ENCODE results near the gene MRPS18C.
"Not testable (repeated sequence)": the region's sequence is repeated elsewhere in the genome, so short reads cannot be mapped to it uniquely, and the experiment has no call there.

The MRPS18C gene

DNA sequence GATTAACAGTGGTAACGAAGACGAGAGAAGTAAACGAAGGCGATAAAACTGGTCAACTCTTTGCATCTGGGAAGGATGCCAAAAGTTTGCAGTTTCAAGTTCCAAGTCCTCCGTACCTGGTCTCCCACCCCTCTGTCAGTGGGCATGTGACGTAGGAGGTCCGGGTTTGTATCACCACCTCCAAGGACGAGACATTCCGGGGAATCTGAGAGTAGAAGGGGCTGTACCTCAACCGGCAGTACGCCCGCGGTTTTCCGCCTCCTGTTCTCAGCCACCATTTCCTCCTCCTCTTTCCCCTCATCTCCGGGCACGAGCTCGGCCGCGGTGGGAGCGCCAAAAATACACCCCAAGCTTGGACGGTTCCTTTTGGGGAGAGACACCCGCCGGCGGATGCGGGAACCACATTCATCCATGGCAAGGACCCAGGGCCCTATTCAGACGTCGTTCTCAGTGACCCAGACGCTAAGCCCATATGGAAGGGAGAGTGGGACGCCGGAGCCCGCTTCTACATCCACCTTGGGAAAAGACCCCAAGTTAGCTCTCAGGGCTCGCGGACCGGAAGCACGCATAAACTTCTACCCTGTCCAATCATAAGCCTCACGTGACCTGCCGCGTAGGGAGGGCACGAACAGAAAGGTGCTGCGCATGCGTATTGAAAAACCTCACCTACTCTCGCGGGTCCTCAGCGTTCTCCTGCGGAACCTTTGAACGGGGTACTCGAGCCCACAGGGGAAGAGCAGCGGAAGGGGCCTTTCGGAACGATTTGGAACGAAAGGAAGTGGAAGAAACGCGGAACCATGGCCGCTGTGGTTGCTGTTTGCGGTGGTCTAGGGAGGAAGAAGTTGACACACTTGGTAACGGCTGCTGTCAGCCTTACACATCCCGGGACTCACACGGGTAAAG, at the start of gene MRPS18C, which contains the start of gene HELQ:
Gene MRPS18C (plus strand): TSS at position 778 of the 903 bp plus-strand sequence. CDS start 20 bp downstream, at position 798.
Gene HELQ (minus strand): TSS at position 543 of the 903 bp plus-strand sequence. CDS start 130 bp downstream, at position 413.
- peak; percentile 98 for DNase-seq

DNA sequence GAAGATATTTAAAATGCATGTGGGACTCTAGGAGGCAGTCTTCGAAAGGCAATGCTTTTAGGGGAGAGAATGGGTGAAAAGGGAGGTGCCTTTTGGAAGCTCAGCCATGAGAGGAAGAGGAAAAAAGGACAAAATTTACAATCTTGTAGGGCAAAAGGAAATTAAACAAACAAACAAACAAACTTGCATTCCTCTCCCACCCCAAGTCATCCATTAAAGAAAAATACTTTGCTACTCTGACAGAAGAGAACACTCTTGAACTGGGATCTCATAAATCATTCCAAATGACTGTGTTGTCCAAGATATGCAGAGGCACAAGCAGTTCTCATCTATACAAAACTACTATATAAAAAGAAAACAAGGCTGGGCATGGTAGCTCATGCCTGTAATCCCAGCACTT, 47.0 kb upstream of the MRPS18C start:
- DNase-seq = no peak

DNA sequence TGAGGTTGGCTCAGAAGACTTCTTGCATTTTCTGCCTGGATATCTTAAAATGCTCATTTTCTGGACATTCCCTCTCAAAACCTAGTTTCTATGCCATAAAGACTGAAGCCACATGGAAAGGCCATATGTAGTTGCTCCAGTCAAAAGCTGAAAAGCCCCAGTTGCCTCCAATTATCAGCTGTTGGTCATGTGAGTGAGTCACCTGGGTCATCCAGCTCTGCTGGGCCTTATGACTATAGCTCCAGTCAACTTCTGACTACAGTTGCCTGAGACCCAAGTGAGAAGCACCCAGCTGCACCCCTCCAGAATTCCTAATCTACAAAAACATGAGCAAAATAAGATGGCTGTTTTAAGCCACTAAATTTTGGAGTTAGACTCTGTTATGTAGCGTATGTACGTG, 42.2 kb upstream of the MRPS18C start:
- no peak for DNase-seq

DNA sequence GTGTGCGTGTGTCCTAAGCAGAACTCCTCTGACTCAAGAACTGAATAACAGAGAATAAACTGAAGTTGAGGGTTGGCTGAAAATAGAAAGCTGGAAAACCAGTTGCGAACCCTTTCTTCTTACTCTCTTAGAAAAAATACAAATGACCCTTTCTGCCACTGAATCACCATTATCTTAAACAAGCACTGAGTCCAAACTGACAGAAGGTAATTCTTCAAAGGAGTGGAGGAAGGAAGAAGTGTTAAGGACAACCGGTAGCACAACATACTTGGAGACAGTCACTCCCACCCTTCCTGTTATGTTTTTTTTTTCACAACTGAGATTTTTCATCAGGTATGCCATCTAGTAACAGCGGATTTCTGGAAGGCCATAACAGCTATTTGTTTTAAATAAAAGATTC, 38.3 kb upstream of the MRPS18C start:
- no peak for DNase-seq

DNA sequence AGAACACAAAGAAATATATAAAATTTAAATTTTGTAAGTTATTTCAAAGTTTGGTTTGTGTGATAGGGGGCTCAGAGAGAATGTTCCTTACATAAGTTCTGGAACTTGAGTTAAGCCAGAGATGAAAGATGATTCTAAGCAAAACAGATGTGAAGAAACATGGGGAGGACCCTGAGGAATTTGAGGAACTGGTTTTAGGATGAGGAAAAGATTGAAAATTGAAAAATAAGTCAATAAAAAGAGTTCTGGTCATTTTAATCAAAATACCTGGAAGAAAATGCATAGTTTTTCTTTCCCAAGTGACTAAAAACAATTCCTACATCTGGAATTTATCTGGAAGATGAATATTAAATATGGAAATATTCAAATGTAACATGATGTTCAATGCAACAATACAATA, 37.6 kb upstream of the MRPS18C start:
- no peak for DNase-seq

DNA sequence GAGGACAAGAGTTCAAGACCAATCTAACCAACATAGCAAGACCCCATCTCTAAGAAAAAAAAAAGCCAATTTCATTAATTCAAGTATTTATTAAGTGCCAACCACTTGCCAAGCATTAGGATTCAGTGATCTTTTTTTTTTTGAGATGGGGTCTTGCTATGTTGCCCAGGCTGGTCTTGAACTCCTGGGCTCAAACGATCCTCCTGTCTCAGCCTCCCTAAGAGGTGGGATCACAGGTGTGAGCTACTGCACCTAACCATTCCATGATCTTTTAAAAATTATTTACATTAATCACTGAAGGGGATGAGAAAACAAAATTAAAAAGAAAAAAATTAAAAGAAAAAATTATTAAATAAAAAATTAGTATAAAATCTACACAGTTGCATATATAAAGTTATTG, 24.7 kb upstream of the MRPS18C start:
- no peak for DNase-seq

DNA sequence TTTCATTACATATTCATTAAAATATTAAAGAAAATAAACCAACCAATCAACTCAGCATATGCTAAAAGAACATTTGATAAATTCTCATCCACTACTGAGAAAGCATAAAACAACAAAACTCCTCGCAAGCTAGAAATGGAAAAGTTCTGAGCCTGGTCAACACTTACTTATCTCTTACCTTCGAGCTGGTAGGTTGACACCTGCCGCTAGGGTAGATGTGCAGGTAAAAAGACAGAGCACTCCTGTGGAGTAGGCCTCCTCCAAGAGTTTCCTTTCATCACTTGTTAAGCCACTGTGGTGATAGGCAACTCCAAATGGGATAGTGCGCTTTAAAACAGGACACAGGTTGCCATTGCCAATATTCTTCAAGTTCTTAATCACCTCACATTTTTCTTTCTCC, 19.2 kb upstream of the MRPS18C start:
- no peak for DNase-seq

DNA sequence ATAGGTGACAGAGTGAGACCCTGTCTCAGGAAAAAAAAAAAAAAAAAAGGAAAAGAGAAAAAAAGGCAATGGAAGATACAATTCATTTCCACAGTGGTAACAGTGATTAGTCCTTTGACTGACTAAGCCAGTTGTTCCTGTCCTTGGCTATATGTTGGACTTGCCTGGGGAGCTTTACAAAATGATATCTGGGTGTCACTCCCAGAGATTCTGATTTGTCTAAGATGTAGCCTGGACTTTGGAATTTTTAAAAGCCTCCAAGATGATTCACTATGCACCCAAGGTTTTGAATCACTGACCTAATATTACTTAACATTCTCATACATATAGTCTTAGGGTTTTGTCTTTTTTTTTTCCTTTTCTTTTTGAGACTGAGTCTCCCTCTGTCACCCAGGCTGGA, 17.1 kb upstream of the MRPS18C start:
- DNase-seq = no peak

DNA sequence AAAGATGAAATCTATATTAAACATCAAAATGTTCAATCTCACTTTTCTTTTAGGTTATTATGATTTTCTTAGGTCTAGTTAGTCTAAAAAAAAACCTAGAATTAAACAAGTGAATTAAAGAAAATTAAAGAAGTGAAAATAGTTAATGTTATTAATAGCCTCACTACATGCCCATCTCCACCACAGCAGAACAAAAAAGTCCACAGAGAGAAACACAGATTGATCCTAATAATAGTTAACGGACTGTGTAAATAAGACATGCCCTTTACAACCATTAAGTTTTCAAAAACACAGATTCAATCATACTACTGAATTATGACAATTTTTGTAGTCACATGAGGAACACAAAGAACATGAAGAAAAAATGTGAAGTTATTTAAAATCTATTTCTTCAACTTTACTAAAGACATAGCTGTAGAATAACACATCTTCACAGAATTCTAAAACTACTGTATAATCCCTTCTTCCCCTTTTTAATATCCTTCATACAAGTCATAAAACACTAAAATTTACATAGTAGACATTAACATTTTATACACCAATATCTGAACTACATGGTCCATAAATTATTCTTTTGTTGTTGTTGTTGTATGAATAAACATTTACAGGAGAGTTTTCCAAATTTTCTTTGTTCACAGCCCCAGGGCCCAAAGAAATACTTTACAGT, 15.6 kb upstream of the MRPS18C start:
- DNase-seq = no peak

DNA sequence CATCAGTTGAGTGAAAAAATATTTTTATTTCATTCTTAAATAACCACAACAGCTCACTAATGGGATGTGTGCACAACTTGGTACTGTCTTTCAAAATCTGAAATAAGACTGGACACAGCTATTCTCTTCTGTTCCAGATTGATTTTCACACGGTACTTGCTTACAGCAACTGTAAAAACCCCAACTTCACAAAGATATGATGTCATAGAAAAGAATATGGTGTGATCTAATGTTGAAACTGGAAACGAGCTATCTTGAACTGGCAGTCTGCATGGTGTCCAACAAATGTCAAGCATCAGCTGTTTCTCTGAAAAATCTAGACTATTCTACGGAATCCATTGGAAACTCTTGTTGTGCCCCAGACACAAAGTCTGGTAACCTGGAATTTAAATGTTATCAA, 15.0 kb upstream of the MRPS18C start:
- no peak for DNase-seq

DNA sequence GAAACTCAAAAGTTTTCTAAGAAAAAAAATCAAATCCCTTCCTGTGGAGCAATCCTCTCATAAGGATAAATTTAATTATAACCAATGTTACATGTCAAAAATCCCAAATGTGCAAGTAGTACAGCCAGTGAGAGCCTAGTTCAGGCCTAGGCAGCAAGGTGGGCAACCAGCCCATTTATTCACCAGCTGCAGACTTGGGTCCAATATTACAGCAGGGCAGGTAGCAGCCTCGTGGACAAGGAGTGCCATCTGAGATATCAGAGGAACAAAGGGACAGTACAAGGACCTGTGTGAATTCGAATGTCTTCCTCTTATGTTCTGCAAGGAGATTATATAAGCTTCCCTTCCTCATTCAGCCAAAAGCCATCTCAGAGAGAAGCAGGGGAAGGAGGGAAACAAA, 6.8 kb upstream of the MRPS18C start:
- no peak for DNase-seq

DNA sequence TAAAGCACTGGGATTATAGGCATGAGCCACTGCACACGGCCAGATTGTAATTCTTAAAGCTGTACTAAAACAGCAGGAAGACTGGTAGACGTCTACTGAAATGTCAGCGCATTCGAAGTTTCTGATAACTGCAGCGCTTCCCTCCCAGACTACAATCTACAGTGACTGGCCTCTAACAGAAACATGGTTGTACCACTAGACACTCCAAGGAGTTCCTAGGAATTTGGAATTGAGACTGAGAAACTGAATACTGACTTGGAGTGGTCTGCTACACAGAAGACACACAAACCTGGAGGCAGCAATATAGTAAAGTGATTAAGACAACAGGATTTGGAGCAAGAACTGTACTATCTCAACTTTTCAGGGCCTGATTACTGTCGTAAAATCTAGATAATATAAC, 1.2 kb upstream of the MRPS18C start:
- peak; percentile 10 for DNase-seq

DNA sequence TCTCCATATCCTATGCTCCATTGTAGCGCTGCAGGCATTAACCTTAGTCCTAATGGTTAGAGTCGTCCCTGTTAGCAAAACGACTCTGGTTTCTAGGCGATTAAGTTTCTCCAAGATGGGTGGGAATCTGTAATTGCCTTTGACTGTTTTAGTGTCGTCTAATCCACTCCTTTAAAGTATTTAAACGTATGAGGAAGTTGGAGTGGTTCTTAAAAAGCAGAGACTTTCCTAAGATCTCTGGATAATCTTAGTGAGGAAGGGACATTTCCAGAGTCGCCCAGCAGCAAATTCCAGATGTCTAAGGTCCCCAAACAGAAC, 285 bp downstream of the MRPS18C start:
- no peak for DNase-seq

DNA sequence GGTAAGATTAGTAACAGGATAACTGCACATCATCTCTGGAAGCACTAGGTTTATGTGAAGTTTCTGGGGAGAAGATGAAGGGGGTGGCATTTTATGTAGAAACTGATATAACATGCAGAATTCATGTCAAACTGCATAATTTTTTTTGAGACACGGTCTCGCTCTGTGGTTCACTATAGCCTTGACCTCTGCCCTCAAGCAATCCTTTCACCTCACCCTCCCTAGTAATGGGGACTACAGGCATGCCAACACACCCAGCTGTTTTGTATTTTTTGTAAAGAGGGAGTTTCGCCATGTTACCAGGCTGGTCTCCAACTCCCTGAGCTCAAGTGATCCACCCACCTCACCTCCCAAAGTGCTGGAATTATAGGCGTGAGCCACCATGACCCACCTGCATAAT, 17.6 kb downstream of the MRPS18C start:
- no peak for DNase-seq

DNA sequence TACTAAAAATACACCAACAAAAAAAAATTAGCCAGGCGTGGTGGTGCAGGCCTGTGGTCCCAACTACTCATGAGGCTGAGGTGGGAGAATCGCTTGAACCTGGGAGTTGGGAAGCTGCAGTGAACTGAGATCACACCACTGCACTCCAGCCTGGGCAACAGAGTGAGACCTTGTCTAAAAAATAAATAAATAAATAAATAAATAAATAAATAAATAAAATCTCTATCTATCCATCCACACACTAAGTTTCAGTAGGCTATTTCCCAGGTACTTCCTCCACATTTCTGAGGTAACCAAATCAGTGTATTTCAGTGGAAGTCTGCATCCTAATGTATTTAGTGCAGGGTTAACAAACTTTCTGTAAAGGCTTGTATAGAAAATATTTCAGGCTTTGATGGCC, 18.1 kb downstream of the MRPS18C start:
- DNase-seq = no peak

DNA sequence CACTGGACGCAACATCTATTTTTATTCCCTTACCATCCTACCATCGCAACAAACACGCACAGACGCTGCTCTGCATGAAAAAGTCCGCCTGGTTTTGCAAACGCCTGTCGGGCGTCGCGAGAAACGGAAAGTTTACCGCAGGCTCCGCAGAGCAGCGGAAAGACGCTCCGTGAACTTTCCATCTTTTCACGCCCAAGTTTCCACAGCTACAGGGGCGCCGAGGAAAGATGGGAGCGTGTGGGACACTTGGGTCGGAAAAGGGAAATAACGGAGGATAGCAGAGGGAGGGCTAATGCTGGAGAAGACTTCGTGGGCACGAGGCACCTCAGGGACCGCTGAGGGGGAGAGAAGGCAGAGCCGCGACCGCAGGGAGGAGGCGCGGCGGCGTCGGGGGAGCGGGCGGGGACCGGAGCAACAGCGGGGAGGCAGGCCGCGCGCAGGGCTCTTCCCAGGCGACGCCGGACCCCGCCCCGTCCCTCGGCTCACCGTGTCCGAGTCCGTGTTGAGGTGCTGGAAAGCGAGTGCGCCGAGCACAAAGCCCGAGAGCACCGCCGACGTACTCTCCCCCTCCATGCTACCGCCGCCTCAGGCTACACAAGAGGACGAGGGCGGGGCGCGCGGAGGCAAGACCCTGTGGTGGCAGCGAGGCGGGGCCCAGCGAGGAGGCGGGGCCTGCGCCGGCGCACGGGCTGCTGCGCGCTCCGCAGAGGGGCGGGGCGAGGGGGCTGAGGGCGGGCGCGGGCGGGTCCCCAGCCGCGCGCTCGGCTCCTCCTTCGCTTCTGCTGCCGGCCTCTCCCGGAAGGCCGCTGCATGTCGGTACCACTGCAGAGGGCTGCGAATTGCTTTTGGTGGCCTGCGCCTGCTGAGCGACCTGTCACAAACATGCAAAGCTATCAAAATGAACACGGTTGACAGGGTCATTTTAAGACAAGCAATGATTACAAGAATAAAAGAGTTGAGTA, 28.9 kb downstream of the MRPS18C start, which contains the start of gene ABRAXAS1:
Gene ABRAXAS1 (minus strand): TSS at position 601 of the 962 bp plus-strand sequence. CDS start 28 bp downstream, at position 573.
- DNase-seq = peak; percentile 94

DNA sequence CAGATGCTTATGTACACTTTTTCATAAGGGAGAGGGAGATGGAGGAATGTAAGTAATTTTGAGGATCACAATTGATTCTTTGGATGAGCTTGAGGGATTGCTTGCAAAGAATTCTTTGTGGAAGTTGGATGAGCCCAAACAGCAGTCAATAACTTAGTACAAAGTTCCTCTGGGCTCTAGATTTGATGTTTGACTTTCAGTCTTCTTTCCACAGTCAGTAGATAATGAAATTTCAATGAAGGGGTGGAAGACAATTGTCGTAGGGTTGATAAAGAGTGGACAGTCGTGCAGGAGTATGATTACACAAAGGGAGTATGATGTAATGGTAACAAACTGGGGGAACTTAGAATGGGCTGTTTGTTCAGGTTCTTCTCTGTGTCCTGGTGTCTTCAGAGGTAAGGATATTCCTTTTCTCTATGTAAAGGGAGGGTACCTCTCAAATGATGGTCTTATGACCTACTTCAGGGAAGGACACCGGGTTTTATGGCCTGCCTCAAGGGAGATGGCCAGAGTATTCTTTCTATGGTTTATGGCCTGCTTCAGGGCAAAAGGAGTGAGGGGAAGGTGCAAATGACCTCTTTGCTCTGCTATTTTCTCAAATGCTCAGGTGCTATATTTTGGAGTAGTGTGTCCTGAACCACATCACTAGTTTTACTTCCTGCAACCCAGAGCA, 30.7 kb downstream of the MRPS18C start:
- no peak for DNase-seq

DNA sequence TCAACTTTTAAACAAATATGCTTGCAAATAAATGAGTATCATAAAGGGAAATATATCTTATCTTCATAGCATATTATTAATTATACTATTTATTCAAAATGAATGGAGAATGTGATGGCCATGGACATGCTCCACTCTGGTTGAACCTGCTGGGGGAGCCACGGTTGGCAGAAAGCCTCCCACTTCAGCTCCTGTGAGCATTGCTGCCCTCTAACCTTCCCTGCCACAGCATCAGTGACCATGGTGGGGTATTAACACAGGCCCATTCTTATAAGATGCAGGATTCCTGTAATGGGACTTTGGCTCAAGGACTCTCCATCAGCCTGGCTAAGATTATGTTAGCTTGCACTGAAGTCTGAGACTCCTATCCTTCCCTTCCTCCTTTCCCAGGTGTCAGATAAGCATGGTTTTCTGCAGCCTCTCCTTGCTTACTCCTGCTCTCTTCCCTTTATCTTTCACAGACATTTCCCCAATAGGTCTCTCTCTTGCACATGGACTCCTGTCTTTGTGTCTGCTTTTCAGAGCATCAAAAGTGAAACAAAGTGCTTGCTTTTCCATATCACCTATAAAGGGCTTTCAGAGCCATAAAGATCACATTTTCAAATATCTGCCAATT, 34.0 kb downstream of the MRPS18C start:
- DNase-seq = no peak

DNA sequence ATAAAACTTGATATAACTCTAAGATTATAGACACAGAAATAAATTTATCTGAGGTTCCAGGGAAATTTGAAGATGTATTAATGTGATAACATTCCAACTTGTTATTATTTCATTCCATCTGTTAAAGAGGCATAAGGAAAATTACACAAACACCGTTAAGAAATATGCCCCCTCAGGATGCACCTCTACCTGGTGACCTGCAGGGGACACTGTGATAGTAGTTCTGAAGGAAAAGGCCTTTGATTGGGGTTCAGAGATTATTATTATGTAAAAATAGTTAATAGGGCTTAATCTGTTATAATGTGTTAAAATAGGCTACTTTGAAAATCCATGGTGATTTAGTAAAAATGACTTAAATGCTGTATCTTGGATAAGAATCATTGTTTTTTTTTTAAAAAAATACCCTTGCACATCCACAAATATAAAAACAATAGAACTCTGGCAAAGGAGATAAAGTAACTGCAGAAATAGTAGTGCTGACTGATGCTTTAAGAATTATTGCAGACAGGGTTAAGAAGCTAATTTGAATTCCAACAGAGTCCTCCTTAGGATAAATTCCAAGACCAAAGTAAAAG, 35.1 kb downstream of the MRPS18C start:
- DNase-seq = peak; percentile 51

DNA sequence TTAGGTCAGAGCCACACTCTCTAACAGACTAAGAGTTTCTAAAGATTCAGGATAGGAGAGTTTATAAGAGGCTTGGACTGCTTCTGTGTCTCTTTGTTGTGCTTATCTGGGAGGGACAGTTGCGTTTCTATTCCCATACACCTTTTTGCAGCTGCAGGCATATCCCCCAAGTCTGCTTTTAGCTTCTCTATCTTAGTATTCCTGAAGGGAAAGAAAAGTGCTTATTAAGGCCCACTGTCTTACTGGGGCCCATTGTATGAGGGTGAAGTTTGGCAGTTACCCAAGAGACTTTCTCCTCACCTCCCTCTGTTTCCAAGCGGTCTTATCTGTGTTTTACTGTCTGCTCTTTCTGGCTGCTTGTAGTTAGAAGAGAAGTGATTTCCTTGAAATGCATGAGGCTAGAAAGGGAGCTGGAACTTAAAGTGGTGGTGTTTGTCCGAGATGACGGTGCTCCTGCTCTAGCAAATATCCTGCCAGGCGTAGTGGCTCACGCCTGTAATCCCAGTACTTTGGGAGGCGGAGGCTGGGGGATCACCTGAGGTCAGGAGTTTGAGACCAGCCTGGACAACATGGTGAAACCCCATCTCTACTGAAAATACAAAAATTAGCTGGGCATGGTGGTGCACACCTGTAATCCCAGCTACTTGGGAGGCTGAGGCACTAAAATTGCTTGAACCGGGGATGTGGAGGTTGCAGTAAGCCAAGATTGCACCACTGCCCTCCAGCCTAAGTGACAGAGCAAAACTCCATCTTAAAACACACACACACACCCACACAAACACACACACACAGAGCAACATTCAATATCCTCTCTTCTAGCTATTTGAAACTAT, 40.4 kb downstream of the MRPS18C start:
- DNase-seq = not testable (repeated sequence)

DNA sequence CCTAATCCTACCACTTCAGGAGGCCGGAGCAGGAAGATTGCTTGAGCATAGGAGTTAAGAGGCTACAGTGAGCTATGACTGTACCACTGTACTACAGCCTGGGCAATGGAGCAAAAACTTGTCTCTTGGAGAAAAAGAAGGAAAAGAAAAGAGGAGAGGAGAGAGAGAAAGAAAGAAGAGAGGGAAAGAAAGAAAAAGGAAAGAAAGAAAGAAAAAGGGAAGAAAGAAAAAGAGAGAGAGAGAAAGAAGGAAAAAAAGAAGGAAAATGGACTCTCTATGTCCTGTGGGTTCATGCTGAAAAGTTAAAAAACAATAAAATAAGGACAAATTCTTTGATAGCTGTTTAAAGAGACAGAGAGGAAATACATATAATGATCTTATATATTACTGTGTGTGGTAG, 42.3 kb downstream of the MRPS18C start:
- no peak for DNase-seq
